KMS-11 (cell line): ENCODE measurements around the gene CHST5.

ENCODE experiments used
- H2AFZ ChIP-seq: fragments of 200-600 bp; sonication (generic); 2 replicates; pipeline ENCODE4 v1.6.1; 2016; ENCODE audit warnings: antibody characterized with exemption, mixed run types, low read depth
- H3K27ac ChIP-seq: fragments of 200-600 bp; sonication (generic); 2 replicates; pipeline ENCODE4 v1.6.1; 2016; ENCODE audit warnings: mild to moderate bottlenecking, mixed run types
- H3K27me3 ChIP-seq: fragments of 200-600 bp; sonication (generic); 2 replicates; pipeline ENCODE4 v1.6.1; 2017; ENCODE audit warnings: mild to moderate bottlenecking, low read depth, mixed run types, moderate library complexity; ENCODE audit not compliant: insufficient read depth
- H3K36me3 ChIP-seq: fragments of 200-600 bp; sonication (generic); 2 replicates; pipeline ENCODE4 v1.6.1; 2017; ENCODE audit warnings: mild to moderate bottlenecking, mixed run types; ENCODE audit not compliant: insufficient read depth
- H3K4me1 ChIP-seq: fragments of 200-600 bp; sonication (generic); 2 replicates; pipeline ENCODE4 v1.6.1; 2016; ENCODE audit warnings: mild to moderate bottlenecking, low read depth, mixed run types; ENCODE audit not compliant: poor library complexity, severe bottlenecking
- H3K4me2 ChIP-seq: fragments of 200-600 bp; sonication (generic); 2 replicates; pipeline ENCODE4 v1.7.0; 2016; ENCODE audit warnings: mild to moderate bottlenecking, mixed run types
- H3K4me3 ChIP-seq: fragments of 200-600 bp; sonication (generic); IDR thresholded peaks from 2 replicates; pipeline ENCODE4 v1.6.1; 2017; ENCODE audit warnings: low read depth, low read length, mixed read lengths; ENCODE audit not compliant: insufficient read depth
- H3K79me2 ChIP-seq: fragments of 200-600 bp; sonication (generic); 2 replicates; pipeline ENCODE4 v1.6.1; 2016; ENCODE audit warnings: low read depth, mixed run types; ENCODE audit not compliant: insufficient read depth
- H3K9ac ChIP-seq: fragments of 200-600 bp; sonication (generic); 2 replicates; pipeline ENCODE4 v1.6.1; 2016; ENCODE audit warnings: mild to moderate bottlenecking, mixed run types
- H4K20me1 ChIP-seq: fragments of 200-600 bp; sonication (generic); 2 replicates; pipeline ENCODE4 v1.6.1; 2016; ENCODE audit warnings: mild to moderate bottlenecking, mixed run types; ENCODE audit not compliant: insufficient read depth
- CTCF ChIP-seq: fragments of 200-600 bp; sonication (generic); conservative IDR thresholded peaks from 2 replicates; pipeline ENCODE4 v1.6.1; 2017; ENCODE audit warnings: low read depth, mild to moderate bottlenecking, antibody characterized with exemption, low read length, moderate library complexity, mixed read lengths

Gene CHST5

GRCh38 chr16:75535901-75536300, at the start of gene CHST5:
TSS of gene CHST5 (minus strand) at chr16:75536108. CDS start at chr16:75530384, 5,724 bp downstream.
- no peak within 1 kb of the TSS for H2AFZ ChIP-seq
- no peaks in the 10 kb centered on the region for H3K27me3 ChIP-seq
- no peaks in the 10 kb centered on the region for H4K20me1 ChIP-seq
- no peak within 1 kb of the TSS for H3K4me3 ChIP-seq
- H3K4me2 ChIP-seq = no peak within 1 kb of the TSS
- no peaks in the 10 kb centered on the region for H3K4me1 ChIP-seq
- H3K79me2 ChIP-seq = no peaks in the 10 kb centered on the region
- TF ChIP-seq CTCF = no peak
- H3K36me3 ChIP-seq = no peaks in the 10 kb centered on the region
- no peak within 1 kb of the TSS for H3K9ac ChIP-seq
- H3K27ac ChIP-seq = no peak within 1 kb of the TSS

- Histone ChIP-seq H3K27ac (no peak overlapping the region), H4K20me1 (no peaks in the 10 kb centered on the region), H3K79me2 (no peaks in the 10 kb centered on the region), H3K9ac (no peak overlapping the region), H3K4me3 (no peak overlapping the region), H3K36me3 (no peaks in the 10 kb centered on the region), H2AFZ (no peak overlapping the region), H3K4me2 (no peak overlapping the region), H3K27me3 (no peaks in the 10 kb centered on the region), H3K4me1 (no peaks in the 10 kb centered on the region)
- no peak for TF ChIP-seq CTCF
These were observed 48.2 kb upstream of the CHST5 start for GRCh38 chr16:75584108-75584507.

- H4K20me1 ChIP-seq = no peaks in the 10 kb centered on the region
These were observed 43.5 kb upstream of the CHST5 start for GRCh38 chr16:75579281-75579834.

GRCh38 chr16:75578725-75579124, 42.8 kb upstream of the CHST5 start:
- no peaks in the 10 kb centered on the region for H3K4me1 ChIP-seq
- H3K9ac ChIP-seq = no peak overlapping the region
- H4K20me1 ChIP-seq = no peaks in the 10 kb centered on the region
- no peaks in the 10 kb centered on the region for H3K27me3 ChIP-seq
- no peak overlapping the region for H2AFZ ChIP-seq
- no peak overlapping the region for H3K4me2 ChIP-seq
- H3K27ac ChIP-seq = no peak overlapping the region
- H3K36me3 ChIP-seq = 0 out of 2 replicates have a peak, but pooled peaks cover 3% of the 10 kb centered on the region
- no peak overlapping the region for H3K4me3 ChIP-seq
- TF ChIP-seq CTCF = no peak
- H3K79me2 ChIP-seq = no peaks in the 10 kb centered on the region

More at GRCh38 chr16:75579281-75579834, 43.5 kb upstream of the CHST5 start:
- H3K4me1 ChIP-seq = no peaks in the 10 kb centered on the region
- H3K27ac ChIP-seq = no peak overlapping the region
- no peak for TF ChIP-seq CTCF
- H2AFZ ChIP-seq = no peak overlapping the region
- no peaks in the 10 kb centered on the region for H3K27me3 ChIP-seq
- H3K79me2 ChIP-seq = no peaks in the 10 kb centered on the region
- H3K4me2 ChIP-seq = no peak overlapping the region
- H3K36me3 ChIP-seq = 0 out of 2 replicates have a peak, but pooled peaks cover 3% of the 10 kb centered on the region
- no peak overlapping the region for H3K9ac ChIP-seq
- H3K4me3 ChIP-seq = no peak overlapping the region
